Measurements from ENCODE around the gene FBXW11. TPM values are rescaled to one million over a fixed set of nuclear protein-coding genes. Genes with fewer than 3 reads are reported as not detected.
A peak's percentile ranks its signal among the peaks of the same experiment; 100 is the strongest.

Gene FBXW11
- total and polyA plus RNA-seq, 2 of the 13 experiments (the other 11 are each of a cell fraction or from before 2014, with no cell fraction given) = 31.7 to 53.6 TPM

DNA sequence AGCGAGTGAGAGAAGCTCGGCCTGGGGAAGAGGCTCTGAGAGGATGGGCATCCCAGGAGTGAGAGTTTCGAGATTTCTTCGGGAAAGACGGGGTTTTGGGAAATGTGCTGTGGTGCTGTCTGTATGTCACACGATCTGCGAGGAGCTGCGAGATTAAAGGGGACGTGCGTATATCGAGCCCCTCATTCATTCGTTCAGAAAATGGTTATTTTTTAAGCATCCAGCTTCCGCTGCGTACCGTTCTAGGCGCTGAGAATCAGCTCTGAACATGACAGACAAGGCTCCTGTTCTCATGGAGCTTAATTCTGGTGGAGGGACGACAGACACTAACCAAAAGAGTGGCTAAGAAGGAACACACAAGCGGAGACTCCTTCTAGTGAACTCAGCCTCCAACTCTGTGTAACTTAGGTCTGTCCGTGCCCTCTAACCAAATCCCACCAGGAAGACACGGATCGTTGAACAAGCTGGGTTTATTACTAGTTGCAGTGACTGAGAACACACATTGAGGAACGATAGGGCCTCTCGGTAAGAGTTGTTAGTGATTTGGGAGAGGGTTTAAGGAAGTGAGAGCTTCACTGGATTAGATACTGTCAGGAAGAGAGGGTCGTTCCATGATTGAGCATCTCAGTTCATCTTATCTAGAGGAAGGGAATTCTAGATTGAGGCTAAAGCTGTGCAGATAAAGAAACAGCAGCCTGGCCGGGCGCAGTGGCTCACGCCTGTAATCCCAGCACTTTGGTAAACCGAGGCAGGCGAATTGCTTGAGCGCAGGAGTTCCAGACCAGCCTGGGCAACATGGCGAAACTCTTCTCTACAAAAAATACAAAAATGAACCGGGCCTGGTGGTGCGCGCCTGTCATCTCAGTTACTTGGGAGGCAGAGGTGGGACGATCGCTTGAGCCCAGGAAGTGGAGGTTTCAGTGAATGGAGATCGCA is 1.0 kb upstream of the FBXW11 start (continued):
- TF ChIP-seq KDM5A (IDR thresholded peaks at IDR 0.05; ENCODE audit: borderline replicate concordance, low read length) (no peak), NFE2L1 (CRISPR knock-in tag; IDR thresholded peaks at IDR 0.05; ENCODE audit: borderline replicate concordance) (no peak), ZBTB7A (CRISPR knock-in tag; IDR thresholded peaks at IDR 0.05) (peak; percentile 32; the same call in 1 of the 2 replicates), IRF2 (CRISPR knock-in tag; IDR thresholded peaks at IDR 0.05) (no peak), RORA (CRISPR knock-in tag; IDR thresholded peaks at IDR 0.05) (no peak), ZNF556 (CRISPR knock-in tag; IDR thresholded peaks at IDR 0.05; ENCODE audit: borderline replicate concordance) (no peak), ZNF383 (CRISPR knock-in tag; IDR thresholded peaks at IDR 0.05; ENCODE audit: borderline replicate concordance) (0 out of 2 replicates have a peak, but pooled peaks have one; percentile 16), RBAK (CRISPR knock-in tag; IDR thresholded peaks at IDR 0.05) (no peak), TBP (CRISPR knock-in tag; IDR thresholded peaks at IDR 0.05) (no peak), ARID2 (CRISPR knock-in tag; IDR thresholded peaks at IDR 0.05; ENCODE audit: borderline replicate concordance) (no peak), ZMYM2 (CRISPR knock-in tag; IDR thresholded peaks at IDR 0.05) (peak; percentile 24; the same call in 1 of the 2 replicates), ZNF224 (CRISPR knock-in tag; IDR thresholded peaks at IDR 0.05) (peak; percentile 26; the same call in 1 of the 2 replicates), ATF7 (IDR thresholded peaks at IDR 0.05) (no peak), ATF7 (CRISPR knock-in tag; IDR thresholded peaks at IDR 0.05) (0 out of 2 replicates have a peak, but pooled peaks have one; percentile 2), CBFB (CRISPR knock-in tag; IDR thresholded peaks at IDR 0.05) (no peak), ZEB1 (IDR thresholded peaks at IDR 0.05; ENCODE audit: insufficient replicate concordance, low read depth) (peak; percentile 87), POLR2G (IDR thresholded peaks at IDR 0.05; ENCODE audit: low read depth, low read length) (no peak), SP140L (CRISPR knock-in tag; IDR thresholded peaks at IDR 0.05; ENCODE audit: borderline replicate concordance) (no peak), ZNF24 (IDR thresholded peaks at IDR 0.05) (peak; percentile 84), ZNF678 (CRISPR knock-in tag; IDR thresholded peaks at IDR 0.05) (no peak), JARID2 (CRISPR knock-in tag; IDR thresholded peaks at IDR 0.05; ENCODE audit: insufficient replicate concordance) (no peak), BCL3 (CRISPR knock-in tag; IDR thresholded peaks at IDR 0.05) (no peak), SP2 (CRISPR knock-in tag; IDR thresholded peaks at IDR 0.05) (no peak), ZNF230 (CRISPR knock-in tag; IDR thresholded peaks at IDR 0.05) (peak; percentile 77; the same call in 1 of the 2 replicates), ZNF761 (CRISPR knock-in tag; conservative IDR thresholded peaks at IDR 0.05) (0 out of 2 replicates have a peak, but pooled peaks have one; percentile 58), ZNF552 (CRISPR knock-in tag; IDR thresholded peaks at IDR 0.05; ENCODE audit: borderline replicate concordance) (0 out of 2 replicates have a peak, but pooled peaks have one; percentile 22), TCF7L2 (IDR thresholded peaks at IDR 0.05; ENCODE audit: low read depth, low read length) (no peak)
- TF ChIP-seq, protein P1, sequence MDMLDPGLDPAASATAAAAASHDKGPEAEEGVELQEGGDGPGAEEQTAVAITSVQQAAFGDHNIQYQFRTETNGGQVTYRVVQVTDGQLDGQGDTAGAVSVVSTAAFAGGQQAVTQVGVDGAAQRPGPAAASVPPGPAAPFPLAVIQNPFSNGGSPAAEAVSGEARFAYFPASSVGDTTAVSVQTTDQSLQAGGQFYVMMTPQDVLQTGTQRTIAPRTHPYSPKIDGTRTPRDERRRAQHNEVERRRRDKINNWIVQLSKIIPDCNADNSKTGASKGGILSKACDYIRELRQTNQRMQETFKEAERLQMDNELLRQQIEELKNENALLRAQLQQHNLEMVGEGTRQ (IDR thresholded peaks at IDR 0.05; ENCODE audit: low read depth, low read length) = no peak
- TF ChIP-seq, protein P1 (CRISPR knock-in tag; IDR thresholded peaks at IDR 0.05; ENCODE audit: borderline replicate concordance) = no peak

Data from HepG2 (cell line).